Thyroid gland (tissue), 4 donors: ENCODE data around the gene NUDT3.

Experiments used
- CTCF ChIP-seq, 6 experiments: fragments of 200-600 bp in 3 of 6; fragments of 450-650 bp in 3 of 6; sonication (generic) in 3 of 6; IDR thresholded peaks; one replicate each; pipeline ENCODE4 v1.5.1; 2016 to 2019; ENCODE audit warnings: antibody characterized with exemption in 6 of 6, mild to moderate bottlenecking in 2 of 6, inconsistent platforms in 1 of 6, moderate library complexity in 1 of 6
- POLR2A ChIP-seq, 2 donors: fragments of 450-650 bp; IDR thresholded peaks; one replicate each; pipeline ENCODE4 v1.6.1; 2017; ENCODE audit warnings: antibody characterized with exemption in 2 of 2, mild to moderate bottlenecking in 2 of 2, moderate library complexity in 1 of 2

GRCh38 chr6:34292954-34293353, 99.5 kb downstream of the NUDT3 start:
- no peak for TF ChIP-seq CTCF (IDR thresholded peaks at IDR 0.05)
- no peak for TF ChIP-seq POLR2A (IDR thresholded peaks at IDR 0.05)
